Measurements from ENCODE around the gene ZBTB7B.

The ZBTB7B gene

DNA sequence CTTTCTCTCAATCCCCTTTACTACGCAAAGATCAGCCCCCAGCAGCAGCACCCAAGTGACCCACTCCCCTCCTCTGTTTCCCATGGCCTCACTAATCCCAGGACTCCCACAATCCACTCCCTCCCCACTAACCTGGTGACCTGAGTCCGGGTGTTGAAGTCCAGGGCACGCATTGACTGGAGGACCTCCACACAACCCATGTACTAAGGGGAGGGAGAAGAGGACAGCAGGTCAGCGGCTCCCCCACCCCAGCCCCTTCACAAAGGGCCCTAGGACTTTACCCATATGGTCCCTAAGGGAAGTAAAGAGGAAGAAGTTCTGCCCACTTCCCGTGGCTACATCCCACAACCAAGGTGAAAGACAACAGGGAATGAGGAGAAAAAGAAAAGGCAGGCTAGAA is 33.4 kb upstream of the ZBTB7B start:
- no peak for DNase-seq (ENCODE audit: low read depth)
- H3K4me3 ChIP-seq (ENCODE audit: low read length), result peak overlapping the region; percentile 74
- TF ChIP-seq, protein P1, sequence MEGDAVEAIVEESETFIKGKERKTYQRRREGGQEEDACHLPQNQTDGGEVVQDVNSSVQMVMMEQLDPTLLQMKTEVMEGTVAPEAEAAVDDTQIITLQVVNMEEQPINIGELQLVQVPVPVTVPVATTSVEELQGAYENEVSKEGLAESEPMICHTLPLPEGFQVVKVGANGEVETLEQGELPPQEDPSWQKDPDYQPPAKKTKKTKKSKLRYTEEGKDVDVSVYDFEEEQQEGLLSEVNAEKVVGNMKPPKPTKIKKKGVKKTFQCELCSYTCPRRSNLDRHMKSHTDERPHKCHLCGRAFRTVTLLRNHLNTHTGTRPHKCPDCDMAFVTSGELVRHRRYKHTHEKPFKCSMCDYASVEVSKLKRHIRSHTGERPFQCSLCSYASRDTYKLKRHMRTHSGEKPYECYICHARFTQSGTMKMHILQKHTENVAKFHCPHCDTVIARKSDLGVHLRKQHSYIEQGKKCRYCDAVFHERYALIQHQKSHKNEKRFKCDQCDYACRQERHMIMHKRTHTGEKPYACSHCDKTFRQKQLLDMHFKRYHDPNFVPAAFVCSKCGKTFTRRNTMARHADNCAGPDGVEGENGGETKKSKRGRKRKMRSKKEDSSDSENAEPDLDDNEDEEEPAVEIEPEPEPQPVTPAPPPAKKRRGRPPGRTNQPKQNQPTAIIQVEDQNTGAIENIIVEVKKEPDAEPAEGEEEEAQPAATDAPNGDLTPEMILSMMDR (conservative IDR thresholded peaks at IDR 0.05; ENCODE audit: low read depth, low read length), result no peak

DNA sequence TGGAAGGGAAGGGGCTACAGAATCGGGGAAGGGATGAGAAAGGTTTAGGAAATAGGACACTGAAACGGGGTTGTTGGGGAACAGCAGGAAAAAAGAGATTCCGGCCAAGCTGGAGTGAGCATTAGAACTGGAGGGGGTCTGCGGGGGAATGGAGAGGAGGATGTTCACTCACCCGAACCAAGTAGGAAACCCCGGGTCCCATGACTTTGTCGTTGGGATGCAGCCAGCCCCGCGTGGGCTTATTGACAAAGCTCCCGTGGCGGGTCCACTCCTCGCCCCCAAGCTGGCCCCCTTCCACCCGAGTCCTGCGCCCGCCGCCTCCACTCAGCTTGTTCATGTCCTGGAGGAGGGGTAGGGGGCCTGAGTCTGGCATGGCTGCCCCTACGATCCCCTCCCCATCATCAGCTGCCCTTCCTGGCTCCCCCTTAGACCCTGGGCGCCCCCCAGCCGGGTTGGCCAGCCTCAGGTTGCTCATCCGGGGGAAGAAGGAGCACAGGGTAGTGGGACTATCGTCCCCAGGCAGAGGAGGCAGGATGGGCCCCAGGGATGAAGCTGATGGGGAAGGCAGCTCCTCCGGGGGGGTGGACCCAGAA is 32.6 kb upstream of the ZBTB7B start:
- H3K4me3 ChIP-seq (ENCODE audit: low read length), result peak overlapping the region; percentile 74
- TF ChIP-seq, protein P1 (conservative IDR thresholded peaks at IDR 0.05; ENCODE audit: low read depth, low read length), result no peak
- DNase-seq (ENCODE audit: low read depth), result no peak

DNA sequence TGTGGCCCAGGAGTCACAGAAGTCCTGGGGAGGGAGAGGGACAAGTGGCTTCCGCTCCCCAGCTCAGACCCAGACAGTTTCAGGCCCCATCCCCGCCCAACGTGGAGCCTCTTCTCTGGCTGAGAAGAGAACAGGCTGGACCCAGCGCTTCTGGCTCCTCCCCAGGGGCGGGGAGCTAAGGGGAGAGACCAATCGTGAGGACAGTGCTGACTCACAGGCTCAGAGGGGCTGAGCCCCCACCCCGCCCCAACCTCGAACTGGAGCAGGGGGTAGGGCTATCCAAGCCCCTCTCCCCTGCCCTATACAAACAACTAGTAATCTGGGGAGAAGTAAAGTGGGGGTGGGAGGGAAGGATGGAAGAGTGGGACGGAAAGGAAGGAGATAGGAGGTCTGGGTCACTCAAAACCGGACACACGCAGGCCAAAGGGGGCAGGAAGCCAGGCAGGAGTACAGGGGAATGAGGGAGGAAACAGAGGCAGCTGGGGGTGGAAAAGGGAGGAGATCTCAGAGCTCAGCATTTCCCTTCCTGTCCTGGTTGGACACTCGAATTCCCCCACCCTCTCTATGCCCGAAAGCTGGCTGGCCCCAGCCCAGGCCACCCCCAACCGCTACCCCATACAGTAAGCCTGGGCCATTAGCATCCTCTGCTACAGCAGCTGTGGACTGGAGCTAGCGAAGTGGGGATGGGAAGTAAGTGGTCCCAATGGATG is 31.8 kb upstream of the ZBTB7B start, which contains the start of gene SHC1:
SHC1 (minus strand) TSS at position 117 of the 710 bp plus-strand sequence. CDS start 221 bp downstream, outside the sequence.
- DNase-seq (ENCODE audit: low read depth), result peak; percentile 61
- H3K4me3 ChIP-seq (ENCODE audit: low read length), result peak within 1 kb of the TSS; percentile 74
- TF ChIP-seq, protein P1 (conservative IDR thresholded peaks at IDR 0.05; ENCODE audit: low read depth, low read length), result no peak

DNA sequence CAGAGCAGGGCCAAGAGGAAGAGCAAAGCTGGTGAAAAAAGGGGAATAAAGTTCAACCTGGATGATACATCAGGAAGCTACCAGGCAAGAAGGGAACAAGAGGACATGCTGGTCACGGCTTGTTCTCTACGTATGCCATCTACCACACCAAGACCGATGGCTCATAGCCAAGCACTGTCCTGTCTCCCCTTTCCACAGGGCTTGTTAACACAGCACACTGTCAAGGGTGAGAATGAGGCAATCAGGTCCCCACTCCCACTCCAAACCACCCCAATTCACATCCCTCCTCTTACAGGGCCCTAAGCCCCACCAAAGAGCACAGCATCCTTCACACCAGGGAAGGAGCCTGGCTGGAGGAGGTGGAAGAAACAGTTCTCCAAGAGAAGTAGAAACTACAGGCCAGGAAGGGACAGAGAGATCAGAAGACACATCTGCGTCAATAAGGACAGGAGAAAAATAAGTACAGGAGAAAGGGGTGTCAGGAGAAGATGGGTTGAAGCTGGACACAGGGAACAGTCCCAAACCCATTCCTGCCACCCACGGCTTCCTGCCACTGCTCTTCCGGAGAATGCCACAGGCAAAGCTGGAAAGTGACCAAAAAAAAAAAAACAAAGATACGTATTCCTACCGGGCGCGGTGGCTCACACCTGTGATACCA is 31.1 kb upstream of the ZBTB7B start:
- H3K4me3 ChIP-seq (ENCODE audit: low read length), result peak overlapping the region; percentile 4
- DNase-seq (ENCODE audit: low read depth), result no peak
- TF ChIP-seq, protein P1 (conservative IDR thresholded peaks at IDR 0.05; ENCODE audit: low read depth, low read length), result no peak

DNA sequence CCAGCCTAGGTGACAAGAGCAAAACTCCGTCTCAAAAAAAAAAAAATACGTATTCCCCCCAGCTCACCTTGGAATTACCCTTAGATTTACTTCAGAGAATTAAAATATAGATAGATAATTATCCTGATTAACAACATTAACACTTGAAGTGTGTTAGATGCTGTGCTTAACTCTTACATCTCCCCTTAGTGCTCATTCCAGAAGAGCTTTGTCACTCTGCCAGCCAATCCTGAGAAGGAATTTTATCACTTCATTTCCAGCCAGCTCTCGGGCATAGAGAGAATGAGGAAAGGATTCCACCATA is 30.4 kb upstream of the ZBTB7B start:
- peak overlapping the region; percentile 85 for H3K4me3 ChIP-seq (ENCODE audit: low read length)
- peak; percentile 30 for DNase-seq (ENCODE audit: low read depth)
- TF ChIP-seq, protein P1 (conservative IDR thresholded peaks at IDR 0.05; ENCODE audit: low read depth, low read length), result no peak

DNA sequence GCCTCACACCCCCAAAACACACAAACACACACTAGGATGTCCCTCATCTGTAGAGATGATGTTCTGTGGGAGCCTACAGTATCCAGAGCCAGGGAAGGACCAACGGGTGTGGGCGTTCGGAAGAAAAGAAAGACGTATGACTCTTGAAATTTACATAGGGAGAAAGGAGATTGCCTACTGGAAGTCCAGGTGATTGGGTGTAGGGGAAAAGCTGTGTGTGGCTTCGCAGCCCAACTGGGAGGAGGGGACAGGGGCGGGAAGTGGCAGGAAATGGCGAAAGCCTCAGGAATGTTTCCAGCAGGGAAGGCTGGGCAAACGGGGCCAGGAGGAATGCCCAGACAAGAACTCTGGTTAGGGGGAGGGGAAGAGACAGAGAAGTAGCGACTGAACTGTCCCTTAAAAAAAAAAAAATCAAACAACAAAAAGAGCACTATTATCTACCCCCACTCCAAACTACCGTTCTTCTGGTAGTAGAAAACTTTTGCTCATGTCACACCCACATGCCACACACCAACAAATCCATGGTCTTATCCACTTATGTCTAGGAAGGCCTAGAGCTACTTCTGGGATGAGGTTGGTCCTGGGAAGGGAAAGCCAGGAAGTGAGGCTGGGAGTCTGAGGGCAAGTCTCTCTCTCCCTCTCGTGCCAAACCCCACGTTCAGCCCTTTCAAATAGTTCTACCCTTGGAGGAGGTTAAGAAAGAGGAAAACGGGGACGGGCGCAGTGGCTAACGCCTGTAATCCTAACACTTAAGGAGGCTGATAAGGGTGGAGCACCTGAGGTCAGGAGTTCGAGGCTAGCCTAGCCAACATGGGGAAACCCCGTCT is 29.9 kb upstream of the ZBTB7B start:
- H3K4me3 ChIP-seq (ENCODE audit: low read length), result peak overlapping the region; percentile 85
- TF ChIP-seq, protein P1 (conservative IDR thresholded peaks at IDR 0.05; ENCODE audit: low read depth, low read length), result no peak
- peak; percentile 84 for DNase-seq (ENCODE audit: low read depth)
